ENCODE results near the gene CEPT1.

DNA sequence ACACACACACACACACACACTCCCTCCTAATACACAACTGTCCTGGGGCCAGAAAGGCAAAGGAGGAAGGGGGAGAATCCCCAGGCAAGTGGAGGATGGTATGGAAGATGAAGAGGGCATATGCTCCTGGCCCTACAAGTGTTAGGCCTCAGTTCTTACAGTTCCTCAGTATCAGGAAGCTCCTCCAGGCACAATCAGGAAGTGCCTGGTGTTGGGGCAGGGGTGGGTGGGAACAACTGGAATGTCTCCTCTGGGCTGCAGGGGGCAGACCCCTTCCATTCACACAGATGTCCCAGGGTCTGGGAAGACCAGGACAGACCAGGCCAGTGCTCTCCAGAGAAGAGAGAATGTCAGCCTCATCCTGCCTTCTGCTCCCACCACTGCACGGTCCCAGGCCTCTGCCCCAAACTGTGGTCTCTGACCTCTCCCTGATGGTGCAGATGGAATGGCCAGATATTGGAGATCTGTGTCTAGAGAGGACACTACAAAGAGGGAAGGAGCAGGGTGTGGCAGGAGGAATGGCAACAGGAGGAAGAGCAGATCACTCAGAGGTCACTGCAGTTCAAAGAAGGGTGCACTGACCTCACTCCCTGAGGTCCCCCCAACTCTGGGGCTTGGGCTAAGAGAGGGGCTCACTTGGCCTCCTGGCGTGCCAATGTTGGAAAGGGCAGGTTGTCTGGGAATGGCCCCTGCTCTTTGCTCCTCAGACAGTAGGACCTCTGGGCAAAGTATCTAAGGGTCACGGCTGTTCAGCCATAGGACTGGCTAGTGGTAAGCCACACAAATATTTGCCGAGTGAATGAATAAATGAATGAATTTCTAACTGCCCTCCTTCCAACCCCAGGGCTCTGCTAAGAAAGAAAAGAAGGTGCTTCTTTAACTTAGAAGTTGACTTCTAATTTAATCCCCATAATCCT lies 62.9 kb downstream of the CEPT1 start:
- TF ChIP-seq EZH2 (IDR thresholded peaks at IDR 0.05) (no peak), POLR2AphosphoS5 (IDR thresholded peaks at IDR 0.05; ENCODE audit: borderline replicate concordance, low read depth, low read length) (no peak), FOXP2 (optimal IDR thresholded peaks at IDR 0.05; ENCODE audit: control extremely low read depth, extremely low read length, insufficient read depth) (no peak)

All from SK-N-MC (cell line).